GM19023 (cell line): ENCODE data around the gene PPP1R2C.

Source experiments
- ATAC-seq: cut with Tn5 transposase; IDR thresholded peaks from one replicate; pipeline ENCODE4 v1.9.1; 2021; ENCODE audit warnings: mild to moderate bottlenecking, moderate library complexity; ENCODE audit not compliant: unreplicated experiment

The PPP1R2C gene

GRCh38 chrX:42751573-42751972, 26.4 kb downstream of the PPP1R2C start:
- ATAC-seq, result no peak

- ATAC-seq, result no peak
These were observed 29.7 kb downstream of the PPP1R2C start for GRCh38 chrX:42748067-42748850.

- no peak for ATAC-seq
These were observed 31.4 kb downstream of the PPP1R2C start for GRCh38 chrX:42746606-42747005.

- ATAC-seq, result no peak
These were observed 37.5 kb downstream of the PPP1R2C start for GRCh38 chrX:42740456-42740855.

GRCh38 chrX:42739741-42740140, 38.2 kb downstream of the PPP1R2C start:
- no peak for ATAC-seq

- ATAC-seq, result no peak
These were observed 38.7 kb downstream of the PPP1R2C start for GRCh38 chrX:42739258-42739657.

GRCh38 chrX:42738552-42738951, 39.4 kb downstream of the PPP1R2C start:
- ATAC-seq, result no peak

GRCh38 chrX:42735250-42735649, 42.7 kb downstream of the PPP1R2C start:
- no peak for ATAC-seq

- ATAC-seq, result no peak
These were observed 45.5 kb downstream of the PPP1R2C start for GRCh38 chrX:42732506-42732905.
